ENCODE results near the gene CDH23. TPM values are rescaled to one million over a fixed set of nuclear protein-coding genes. Genes with fewer than 3 reads are reported as not detected.

Gene CDH23
- total and polyA plus RNA-seq, 2 donors from 2014 or later = 1.1 to 6.4 TPM

- intact Hi-C loops (cut with DNase I) = no loop called here
- TF ChIP-seq CTCF (IDR thresholded peaks at IDR 0.05; ENCODE audit: borderline replicate concordance, extremely low read depth, insufficient read depth) = no peak
- DNase-seq (peak in 1 of 5 donors; percentile 22), FAIRE-seq (no peak)
- Histone ChIP-seq H3K36me3 (ENCODE audit: control insufficient read depth in 2 of 3, insufficient read depth in 3 of 3, low read length in 3 of 3) (no peaks in the 10 kb centered on the region), H3K9me3 (ENCODE audit: control insufficient read depth in 2 of 3, insufficient read depth in 1 of 3, low read length in 3 of 3) (no peaks in the 10 kb centered on the region), H3K27me3 (ENCODE audit: control insufficient read depth, insufficient read depth, low read length) (no peaks in the 10 kb centered on the region), H3K4me3 (ENCODE audit: low read length in 3 of 3) (no peak overlapping the region), H3K27ac (ENCODE audit: low read depth in 2 of 2, low read length in 2 of 2) (no peak overlapping the region), H3K9ac (ENCODE audit: low read length in 3 of 3) (no peak overlapping the region), H3K4me1 (ENCODE audit: control insufficient read depth in 2 of 3, insufficient read depth in 2 of 3, low read depth in 1 of 3, low read length in 3 of 3) (no peaks in the 10 kb centered on the region)
Observed at GRCh38 chr10:71390921-71391690, 5.6 kb upstream of the CDH23 start.

DNA sequence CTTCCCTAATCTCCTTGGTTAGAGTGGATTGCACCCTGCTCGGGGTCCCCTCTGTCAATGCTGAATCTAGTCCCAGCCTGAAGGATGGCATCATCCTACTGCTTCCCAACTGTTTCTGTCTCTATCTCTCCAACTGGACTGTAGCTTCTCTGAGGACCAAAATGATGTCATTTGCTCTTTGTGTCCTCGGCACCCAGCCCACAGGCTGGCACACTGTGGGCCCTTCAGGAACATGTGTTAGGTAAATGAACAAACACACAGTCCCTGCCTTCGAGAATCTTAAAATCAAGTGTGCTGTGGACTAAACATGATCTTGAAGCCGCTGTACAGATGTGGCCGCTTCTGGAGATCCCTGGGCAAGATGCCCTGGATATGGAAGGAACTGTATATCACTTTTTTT, 5.0 kb upstream of the CDH23 start:
- H3K27me3 ChIP-seq (ENCODE audit: control insufficient read depth, insufficient read depth, low read length) = no peaks in the 10 kb centered on the region
- H3K9me3 ChIP-seq (ENCODE audit: control insufficient read depth in 2 of 3, insufficient read depth in 1 of 3, low read length in 3 of 3) = no peaks in the 10 kb centered on the region
- no peak for TF ChIP-seq CTCF (IDR thresholded peaks at IDR 0.05; ENCODE audit: borderline replicate concordance, extremely low read depth, insufficient read depth)
- DNase-seq (peak in 1 of 5 donors; percentile 7), FAIRE-seq (no peak)
- no peak overlapping the region for H3K4me3 ChIP-seq (ENCODE audit: low read length in 3 of 3)
- no peaks in the 10 kb centered on the region for H3K36me3 ChIP-seq (ENCODE audit: control insufficient read depth in 2 of 3, insufficient read depth in 3 of 3, low read length in 3 of 3)
- H3K4me1 ChIP-seq (ENCODE audit: control insufficient read depth in 2 of 3, insufficient read depth in 2 of 3, low read depth in 1 of 3, low read length in 3 of 3) = no peaks in the 10 kb centered on the region
- no peak overlapping the region for H3K27ac ChIP-seq (ENCODE audit: low read depth in 2 of 2, low read length in 2 of 2)
- no peak overlapping the region for H3K9ac ChIP-seq (ENCODE audit: low read length in 3 of 3)
- intact Hi-C loops (cut with DNase I) = no loop called here

DNA sequence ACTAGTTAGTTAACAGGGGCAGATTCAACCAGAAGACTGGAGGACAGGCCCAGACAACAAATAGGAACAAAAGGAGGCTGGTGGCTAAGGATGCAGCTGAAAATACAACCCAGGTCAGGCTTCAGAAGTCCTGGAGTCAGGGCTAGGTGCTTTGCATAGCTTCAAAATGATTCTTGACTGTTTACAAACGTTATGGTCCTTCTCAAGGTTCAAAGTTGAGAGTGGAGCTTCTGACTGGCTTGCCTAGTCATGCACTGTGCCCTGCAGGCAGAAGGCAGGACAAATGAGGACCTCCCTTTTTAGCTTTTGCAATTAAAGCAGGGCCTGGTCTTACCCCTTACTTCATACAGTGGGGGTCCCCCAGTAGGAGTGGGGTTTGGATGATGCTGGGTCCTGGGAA, 4.4 kb upstream of the CDH23 start:
- H3K4me1 ChIP-seq (ENCODE audit: control insufficient read depth in 2 of 3, insufficient read depth in 2 of 3, low read depth in 1 of 3, low read length in 3 of 3) = peaks cover 0 to 2% (median 0%) of the 10 kb centered on the region in 3 donors
- DNase-seq (no peak), FAIRE-seq (no peak)
- H3K27me3 ChIP-seq (ENCODE audit: control insufficient read depth, insufficient read depth, low read length) = no peaks in the 10 kb centered on the region
- H3K9me3 ChIP-seq (ENCODE audit: control insufficient read depth in 2 of 3, insufficient read depth in 1 of 3, low read length in 3 of 3) = no peaks in the 10 kb centered on the region
- H3K9ac ChIP-seq (ENCODE audit: low read length in 3 of 3) = no peak overlapping the region
- no peak overlapping the region for H3K4me3 ChIP-seq (ENCODE audit: low read length in 3 of 3)
- H3K36me3 ChIP-seq (ENCODE audit: control insufficient read depth in 2 of 3, insufficient read depth in 3 of 3, low read length in 3 of 3) = no peaks in the 10 kb centered on the region
- TF ChIP-seq CTCF (IDR thresholded peaks at IDR 0.05; ENCODE audit: borderline replicate concordance, extremely low read depth, insufficient read depth) = no peak
- intact Hi-C loops (cut with DNase I) = no loop called here
- H3K27ac ChIP-seq (ENCODE audit: low read depth in 2 of 2, low read length in 2 of 2) = no peak overlapping the region

Measured in kidney (tissue), 14 donors.